Stomach (tissue), 4 donors: Measurements from ENCODE around the gene ECHDC3.

ENCODE experiments used
- POLR2A ChIP-seq, 4 donors: fragments of 450-650 bp; IDR thresholded peaks; one replicate each; pipeline ENCODE4 v1.6.1; 2016; ENCODE audit warnings: antibody characterized with exemption in 4 of 4, control low read depth in 2 of 4, mild to moderate bottlenecking in 1 of 4, moderate library complexity in 1 of 4
- TF ChIP-seq, protein P1 (sequence below), 7 experiments: fragments of 450-650 bp in 4 of 7; fragments of 200-600 bp in 3 of 7; sonication (generic) in 3 of 7; IDR thresholded peaks; one replicate each; pipeline ENCODE4 v1.5.1; 2016 to 2019; ENCODE audit warnings: antibody characterized with exemption in 7 of 7, control low read depth in 2 of 7, mild to moderate bottlenecking in 1 of 7

DNA sequence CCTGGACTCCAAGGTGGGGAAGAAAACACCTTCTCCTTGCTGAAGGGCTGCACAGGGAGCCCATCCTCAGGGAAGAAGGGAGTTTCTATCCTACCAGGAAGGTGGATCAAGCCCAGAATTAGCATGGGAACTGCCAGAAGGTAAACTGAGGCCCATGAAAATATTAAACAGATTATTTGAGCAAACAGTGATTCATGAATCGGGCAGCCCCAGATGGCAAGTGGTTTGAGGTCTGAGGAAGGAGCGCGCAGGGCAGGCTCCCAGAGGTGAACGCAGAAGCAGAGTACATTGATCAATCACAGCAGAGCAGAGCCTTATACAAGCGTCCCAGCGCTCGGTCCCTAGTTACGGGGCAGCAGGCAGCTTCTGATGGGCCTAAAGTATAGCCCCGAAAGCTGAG is 45.2 kb downstream of the ECHDC3 start:
- TF ChIP-seq, protein P1, sequence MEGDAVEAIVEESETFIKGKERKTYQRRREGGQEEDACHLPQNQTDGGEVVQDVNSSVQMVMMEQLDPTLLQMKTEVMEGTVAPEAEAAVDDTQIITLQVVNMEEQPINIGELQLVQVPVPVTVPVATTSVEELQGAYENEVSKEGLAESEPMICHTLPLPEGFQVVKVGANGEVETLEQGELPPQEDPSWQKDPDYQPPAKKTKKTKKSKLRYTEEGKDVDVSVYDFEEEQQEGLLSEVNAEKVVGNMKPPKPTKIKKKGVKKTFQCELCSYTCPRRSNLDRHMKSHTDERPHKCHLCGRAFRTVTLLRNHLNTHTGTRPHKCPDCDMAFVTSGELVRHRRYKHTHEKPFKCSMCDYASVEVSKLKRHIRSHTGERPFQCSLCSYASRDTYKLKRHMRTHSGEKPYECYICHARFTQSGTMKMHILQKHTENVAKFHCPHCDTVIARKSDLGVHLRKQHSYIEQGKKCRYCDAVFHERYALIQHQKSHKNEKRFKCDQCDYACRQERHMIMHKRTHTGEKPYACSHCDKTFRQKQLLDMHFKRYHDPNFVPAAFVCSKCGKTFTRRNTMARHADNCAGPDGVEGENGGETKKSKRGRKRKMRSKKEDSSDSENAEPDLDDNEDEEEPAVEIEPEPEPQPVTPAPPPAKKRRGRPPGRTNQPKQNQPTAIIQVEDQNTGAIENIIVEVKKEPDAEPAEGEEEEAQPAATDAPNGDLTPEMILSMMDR (IDR thresholded peaks at IDR 0.05): no peak
- no peak for TF ChIP-seq POLR2A (IDR thresholded peaks at IDR 0.05)
